NT2/D1 (cell line): ENCODE data around the gene PAXIP1.

ENCODE experiments used
- DNase-seq: peaks from one replicate; pipeline ENCODE4 v3.0.0-alpha.2; 2011; ENCODE audit warnings: low read depth, low spot score
- H3K27me3 ChIP-seq: 2 replicates; pipeline ENCODE4 v1.6.0; 2011; ENCODE audit warnings: mild to moderate bottlenecking; ENCODE audit not compliant: insufficient read length, insufficient read depth
- H3K36me3 ChIP-seq: 2 replicates; pipeline ENCODE4 v1.6.1; 2011; ENCODE audit warnings: mild to moderate bottlenecking, low read length, mixed read lengths; ENCODE audit not compliant: insufficient read depth, insufficient read length
- H3K4me1 ChIP-seq: 2 replicates; pipeline ENCODE4 v1.5.1; 2011; ENCODE audit not compliant: insufficient read depth, insufficient read length
- H3K4me3 ChIP-seq: 2 replicates; pipeline ENCODE4 v1.5.1; 2011; ENCODE audit warnings: low read depth; ENCODE audit not compliant: insufficient read length
- H3K9ac ChIP-seq: 2 replicates; pipeline ENCODE4 v1.6.0; 2011; ENCODE audit warnings: low read depth; ENCODE audit not compliant: insufficient read length
- H3K9me3 ChIP-seq: 2 replicates; pipeline ENCODE4 v1.5.1; 2011; ENCODE audit warnings: mild to moderate bottlenecking, low read length; ENCODE audit not compliant: insufficient read depth
- SUZ12 ChIP-seq: IDR thresholded peaks from 2 replicates; pipeline ENCODE4 v1.6.1; 2011; ENCODE audit not compliant: insufficient read length, insufficient read depth; ENCODE audit errors: extremely low read depth
- YY1 ChIP-seq: IDR thresholded peaks from 2 replicates; pipeline ENCODE4 v1.6.1; 2011; ENCODE audit not compliant: insufficient read length, insufficient read depth
- ZNF274 ChIP-seq: IDR thresholded peaks from 2 replicates; pipeline ENCODE4 v1.6.1; 2011; ENCODE audit warnings: mild to moderate bottlenecking, low read depth, low read length

Gene PAXIP1

GRCh38 chr7:154898973-154899855, 103.7 kb downstream of the PAXIP1 start:
- Histone ChIP-seq H3K4me3 (no peak overlapping the region), H3K9ac (no peak overlapping the region), H3K27me3 (no peaks in the 10 kb centered on the region), H3K4me1 (no peaks in the 10 kb centered on the region), H3K36me3 (no peaks in the 10 kb centered on the region), H3K9me3 (no peaks in the 10 kb centered on the region)
- no peak for DNase-seq
- TF ChIP-seq SUZ12 = no peak

DNA sequence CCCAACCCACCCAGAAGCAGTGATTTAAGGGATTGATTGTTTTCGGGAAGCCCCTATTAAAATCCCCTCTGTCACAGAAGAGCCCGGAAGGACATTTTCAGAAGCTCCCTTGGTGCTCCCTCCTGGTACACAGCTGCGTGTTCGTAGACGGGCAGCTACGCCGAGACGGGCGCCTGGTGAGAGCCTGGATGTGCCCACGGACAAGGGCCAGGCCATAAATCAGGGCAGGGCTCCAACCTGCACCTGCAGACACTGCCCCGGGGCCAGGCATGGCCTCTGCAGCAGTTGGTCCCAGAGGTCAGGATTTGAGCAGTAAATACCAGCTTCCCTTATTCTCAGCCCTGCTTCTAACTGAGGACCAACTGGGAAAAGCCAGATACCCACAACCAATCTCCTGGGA, 106.8 kb downstream of the PAXIP1 start:
- H3K27me3 ChIP-seq = no peaks in the 10 kb centered on the region
- DNase-seq = no peak
- H3K4me1 ChIP-seq = no peaks in the 10 kb centered on the region
- TF ChIP-seq YY1 (no peak), SUZ12 (no peak), ZNF274 (no peak)
- H3K9me3 ChIP-seq = no peaks in the 10 kb centered on the region
- H3K36me3 ChIP-seq = no peaks in the 10 kb centered on the region
- H3K4me3 ChIP-seq = no peak overlapping the region
- H3K9ac ChIP-seq = no peak overlapping the region
